Motor neuron (in vitro differentiated cells): ENCODE results near the gene SYT3. TPM values are rescaled to one million over a fixed set of nuclear protein-coding genes. Genes with fewer than 3 reads are reported as not detected.
"Not testable (repeated sequence)": the region's sequence is repeated elsewhere in the genome, so short reads cannot be mapped to it uniquely, and the experiment has no call there.

Source experiments
- ATAC-seq, 8 experiments: fragments of 200-7000 bp; cut with Tn5 transposase; replicated peaks in 6 of 8; 2 replicates each; pipeline ENCODE4 v1.8.0; 2021; ENCODE audit warnings: mild to moderate bottlenecking in 8 of 8, moderate library complexity in 8 of 8
- H3K27ac ChIP-seq, 2 donors: fragments of 250-450 bp; sonication (Bioruptor Pico); 2 replicates each; pipeline ENCODE4 v1.9.0; 2021; ENCODE audit warnings: antibody characterized with exemption in 2 of 2, mild to moderate bottlenecking in 2 of 2, moderate library complexity in 1 of 2
- H3K4me1 ChIP-seq, 2 donors: fragments of 250-450 bp; sonication (Bioruptor Pico); replicated peaks in 1 of 2; 2 replicates each; pipeline ENCODE4 v1.6.1; 2021; ENCODE audit warnings: antibody characterized with exemption in 2 of 2, mild to moderate bottlenecking in 2 of 2, moderate library complexity in 1 of 2
- H3K4me3 ChIP-seq, 5 donors: fragments of 250-450 bp; sonication (Bioruptor Pico); 2 replicates each; pipeline ENCODE4 v1.9.0; 2021; ENCODE audit warnings: antibody characterized with exemption in 5 of 5, mild to moderate bottlenecking in 5 of 5, moderate library complexity in 4 of 5
- WGBS, 10 experiments: fragments of 450-650 bp; shearing (Covaris generic); methylation state at CpG; one replicate each; pipeline ENCODE4 v1.0.0; 2022; 5-methylcytosine and 5-hydroxymethylcytosine counted together
- in situ Hi-C, 9 experiments: fragments of 400-800 bp; cut with MboI; loops; one replicate each; pipeline ENCODE4 v1.15.0; 2021; ENCODE audit warnings: low sequenced_read_pairs in 9 of 9, low pct_unique_long_range_greater_than_20kb in 2 of 9; ENCODE audit not compliant: unreplicated experiment in 9 of 9
- total RNA-seq, 8 experiments: library from RNA; unstranded; fragments of 300-600 nt; gene quantifications; 2 replicates each; pipeline versions ENCODE4 v1.2.3 to v1.2.4, GENCODE V29; 2022

The SYT3 gene
- total RNA-seq, 8 experiments from 2014 or later: 0.31 to 12.5 (median 3.4) TPM

DNA sequence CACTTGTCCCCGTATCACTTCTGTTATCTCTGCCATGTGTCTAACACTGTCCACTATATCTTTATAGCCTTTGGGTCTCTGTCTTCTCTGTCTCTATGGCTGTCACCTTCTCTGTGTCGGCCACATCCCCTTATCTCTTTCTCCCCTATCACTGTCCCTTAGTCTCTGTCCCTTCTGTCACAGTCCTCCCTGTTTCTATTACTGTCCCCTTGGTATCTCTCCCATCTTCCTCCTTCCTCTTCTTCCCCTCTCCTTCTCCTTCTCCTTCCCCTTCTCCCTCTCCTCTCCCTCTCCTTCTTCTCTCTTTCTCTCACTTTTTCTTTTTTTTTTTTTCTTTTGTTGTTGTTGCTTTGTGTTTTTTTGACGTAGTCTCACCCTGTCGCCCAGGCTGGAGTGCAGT lies 36.7 kb downstream of the SYT3 start:
- H3K4me3 ChIP-seq: no peak overlapping the region
- H3K4me1 ChIP-seq: no peaks in the 10 kb centered on the region
- in situ Hi-C loops: no loop called here
- ATAC-seq: no peak
- H3K27ac ChIP-seq: no peak overlapping the region
- WGBS, 10 experiments: 17 to 100% (median 70%) methylated on average over 1 to 4 of the region's 4 CpGs

DNA sequence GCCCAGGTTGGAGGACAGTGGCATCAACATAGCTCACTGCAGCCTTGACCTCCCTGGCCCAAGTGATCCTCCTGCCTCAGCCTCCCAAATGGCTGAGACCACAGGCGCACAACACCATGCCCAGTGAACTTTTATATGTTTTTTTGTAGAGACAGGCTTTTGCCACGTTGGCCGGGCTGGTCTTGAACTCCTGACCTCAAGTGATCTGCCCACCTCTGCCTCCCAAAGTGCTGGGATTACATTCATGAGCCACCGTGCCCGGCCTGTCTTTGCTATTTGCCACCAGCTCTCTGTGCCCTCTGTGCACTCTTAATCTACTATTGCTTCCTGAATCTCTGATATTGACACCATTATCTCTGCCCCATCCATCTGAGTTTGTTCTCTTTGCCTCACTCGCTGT lies 37.2 kb downstream of the SYT3 start:
- ATAC-seq: no peak
- Histone ChIP-seq H3K27ac (no peak overlapping the region), H3K4me1 (no peaks in the 10 kb centered on the region), H3K4me3 (no peak overlapping the region)
- 0 to 100% (median 71%) methylated on average over 1 to 6 of the region's 6 CpGs; no CpG with 5 or more reads in 2 of the 10 experiments for WGBS, 10 experiments
- in situ Hi-C loops: no loop called here

DNA sequence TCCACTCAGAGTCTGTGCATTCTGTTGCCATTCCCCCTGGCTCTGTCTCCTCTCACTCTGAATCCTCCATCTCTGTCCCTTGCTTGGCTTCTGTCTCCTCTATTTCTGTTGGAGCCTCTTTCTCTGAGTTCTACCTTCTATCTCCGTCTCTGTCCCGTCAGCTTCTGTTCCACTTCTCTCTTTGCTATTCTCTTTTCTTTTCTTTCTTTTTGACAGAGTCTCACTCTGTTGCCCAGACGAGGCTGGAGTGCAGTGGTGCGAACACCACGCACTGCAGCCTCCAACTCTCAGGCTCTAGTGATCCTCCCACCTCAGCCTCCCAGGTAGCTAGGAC lies 37.6 kb downstream of the SYT3 start:
- Histone ChIP-seq H3K4me1 (no peaks in the 10 kb centered on the region), H3K27ac (no peak overlapping the region), H3K4me3 (no peak overlapping the region)
- WGBS, 10 experiments: 37 to 100% (median 80%) methylated on average over 2 to 5 of the region's 5 CpGs; no CpG with 5 or more reads in 2 of the 10 experiments
- in situ Hi-C loops: no loop called here
- no peak for ATAC-seq

DNA sequence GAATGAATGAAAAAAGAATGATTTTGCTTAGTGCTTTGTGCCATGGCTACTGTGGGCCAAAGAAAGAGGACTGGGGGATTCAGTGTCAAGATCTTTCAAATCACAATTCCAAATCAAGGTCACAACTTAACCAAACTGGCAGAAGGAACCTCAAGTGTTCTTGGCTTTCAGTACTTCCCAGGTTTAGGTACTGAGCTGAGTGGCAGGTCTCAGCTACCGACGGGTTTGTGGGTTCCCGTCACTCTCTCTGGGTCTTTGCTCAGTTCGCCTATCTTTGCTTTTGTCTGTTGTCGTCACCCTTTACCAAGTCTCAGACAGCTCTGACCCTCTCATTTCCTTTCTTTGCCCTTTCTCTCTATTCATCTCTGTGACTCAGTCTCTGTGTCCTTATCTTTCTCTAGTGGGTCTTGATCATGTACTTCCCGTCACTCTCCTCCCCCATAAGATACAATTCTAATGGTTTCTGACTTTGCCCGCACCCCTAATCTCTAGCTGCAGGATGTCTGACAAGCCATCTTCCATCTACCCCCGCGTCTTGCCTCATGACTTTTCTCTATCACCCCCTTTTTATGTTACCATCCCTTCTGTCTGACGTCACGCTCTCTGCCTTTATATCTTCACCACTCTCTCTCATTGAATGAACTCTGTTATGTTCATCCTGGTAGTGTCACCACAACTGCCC lies 38.1 kb downstream of the SYT3 start:
- WGBS, 10 experiments: 15 to 83% (median 61%) methylated on average over 5 to 11 of the region's 11 CpGs
- H3K27ac ChIP-seq: no peak overlapping the region
- no peaks in the 10 kb centered on the region for H3K4me1 ChIP-seq
- ATAC-seq: no peak
- H3K4me3 ChIP-seq: no peak overlapping the region
- in situ Hi-C loops: no loop called here

DNA sequence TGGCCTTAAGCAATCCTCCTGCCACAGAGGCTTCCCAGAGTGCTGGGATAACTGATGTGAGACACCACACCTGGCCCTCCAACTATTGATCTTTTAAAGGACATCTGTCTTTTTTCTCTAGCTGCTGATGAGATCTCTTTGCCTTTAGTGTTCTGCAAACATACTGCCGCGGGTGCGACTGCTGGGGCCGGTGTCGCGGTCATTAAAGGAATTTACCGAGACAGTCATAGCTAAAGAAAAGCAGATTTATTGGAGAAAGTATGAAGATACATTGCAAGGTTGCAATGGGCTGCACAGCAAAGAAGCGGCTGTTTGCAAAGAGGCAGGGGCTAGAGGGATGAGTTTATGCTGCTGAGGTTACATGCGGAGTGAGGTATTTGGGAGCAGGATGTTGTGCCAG lies 40.3 kb downstream of the SYT3 start:
- ATAC-seq: no peak
- WGBS, 10 experiments: 61 to 97% (median 77%) methylated on average over 3 to 9 of the region's 9 CpGs; no CpG with 5 or more reads in 2 of the 10 experiments
- in situ Hi-C loops: no loop called here
- no peak overlapping the region for H3K4me3 ChIP-seq
- H3K27ac ChIP-seq: no peak overlapping the region
- no peaks in the 10 kb centered on the region for H3K4me1 ChIP-seq

DNA sequence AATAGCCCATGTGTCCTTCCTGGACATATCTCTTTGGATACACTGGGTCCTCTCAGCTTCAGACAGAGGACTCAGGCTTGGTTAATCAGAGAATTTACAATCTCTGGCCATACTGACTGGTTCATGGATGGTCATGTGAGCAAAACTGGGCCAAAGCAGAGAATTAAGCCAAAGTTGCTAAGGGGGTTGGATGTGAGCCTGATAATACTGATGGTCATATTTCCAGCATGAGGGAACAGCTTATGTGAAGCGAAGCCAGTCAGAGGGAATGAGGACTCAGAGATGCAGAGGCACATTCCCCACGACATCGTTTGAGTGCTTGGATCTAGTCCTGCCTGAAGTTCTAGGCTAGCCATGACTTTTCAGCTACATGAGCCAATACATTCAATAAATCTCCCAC lies 49.5 kb downstream of the SYT3 start:
- Histone ChIP-seq H3K4me1 (no peaks in the 10 kb centered on the region), H3K4me3 (no peak overlapping the region), H3K27ac (no peak overlapping the region)
- in situ Hi-C loops: no loop called here
- WGBS, 10 experiments: 13 to 92% (median 46%) methylated on average over 1 to 3 of the region's 3 CpGs; no CpG with 5 or more reads in 4 of the 10 experiments
- ATAC-seq: no peak

DNA sequence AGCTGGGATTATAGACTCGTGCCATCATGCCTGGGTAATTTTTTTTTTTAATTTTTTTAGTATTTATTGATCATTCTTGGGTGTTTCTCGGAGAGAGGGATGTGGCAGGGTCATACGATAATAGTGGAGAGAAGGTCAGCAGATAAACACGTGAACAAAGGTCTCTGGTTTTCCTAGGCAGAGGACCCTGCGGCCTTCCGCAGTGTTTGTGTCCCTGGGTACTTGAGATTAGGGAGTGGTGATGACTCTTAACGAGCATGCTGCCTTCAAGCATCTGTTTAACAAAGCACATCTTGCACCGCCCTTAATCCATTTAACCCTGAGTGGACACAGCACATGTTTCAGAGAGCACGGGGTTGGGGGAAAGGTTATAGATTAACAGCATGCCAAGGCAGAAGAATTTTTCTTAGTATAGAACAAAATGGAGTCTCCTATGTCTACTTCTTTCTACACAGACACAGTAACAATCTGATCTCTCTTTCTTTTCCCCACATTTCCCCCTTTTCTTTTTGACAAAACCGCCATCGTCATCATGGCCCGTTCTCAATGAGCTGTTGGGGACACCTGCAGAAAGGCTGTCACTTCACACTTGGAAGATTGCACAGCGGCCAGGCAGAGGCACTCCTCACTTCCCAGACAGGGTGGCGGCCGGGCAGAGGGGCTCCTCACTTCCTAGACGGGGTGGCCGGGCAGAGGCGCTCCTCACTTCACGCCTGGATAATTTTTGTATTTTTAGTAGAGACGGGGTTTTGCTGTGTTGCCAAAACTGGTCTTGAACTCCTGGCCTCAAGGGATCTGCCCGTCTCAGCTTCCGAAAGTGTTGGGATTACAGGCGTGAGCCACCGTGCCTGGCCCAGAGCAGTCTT lies 57.7 kb downstream of the SYT3 start:
- H3K27ac ChIP-seq, H3K4me1 ChIP-seq, ATAC-seq, H3K4me3 ChIP-seq, in situ Hi-C loops: not testable (repeated sequence)
- WGBS, 10 experiments: 0 to 100% (median 60%) methylated on average over 1 to 3 of the region's 24 CpGs; no CpG with 5 or more reads in 1 of the 10 experiments

DNA sequence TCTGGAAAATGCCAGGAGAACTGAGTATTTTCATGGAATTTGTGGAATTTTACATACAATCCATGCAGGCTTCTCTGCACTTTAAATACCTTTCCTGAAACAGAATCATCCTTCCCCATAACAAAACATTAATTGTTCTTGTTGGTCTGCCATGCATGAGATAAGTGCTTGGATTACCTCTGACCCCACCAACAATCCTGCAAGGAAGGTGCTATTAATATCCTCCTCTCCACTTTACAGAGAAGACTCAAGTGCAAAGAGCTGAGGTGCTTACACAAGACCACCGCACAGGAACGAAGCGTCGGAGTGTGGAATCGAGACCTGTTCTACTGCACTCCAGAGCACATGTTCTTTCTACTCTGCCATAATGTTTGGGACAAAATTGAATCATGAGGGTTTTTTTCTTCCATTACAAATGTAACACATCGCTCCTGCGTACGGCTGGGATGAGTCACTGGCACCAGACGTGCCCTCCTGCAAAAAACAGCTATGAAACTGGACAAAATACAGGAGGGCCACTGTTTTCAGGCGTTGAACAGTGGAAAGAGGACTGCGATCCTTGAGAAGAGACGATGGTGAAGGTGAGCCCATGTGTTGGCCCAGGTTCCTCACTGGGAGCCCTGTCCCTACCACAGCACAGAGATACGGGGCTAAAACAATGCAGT lies 58.6 kb downstream of the SYT3 start:
- ATAC-seq: peak in 3 of 8 experiments; percentile 27 to 55 (median 47)
- 19 to 89% (median 66%) methylated on average over 1 to 10 of the region's 13 CpGs; no CpG with 5 or more reads in 1 of the 10 experiments for WGBS, 10 experiments
- Histone ChIP-seq H3K27ac (no peak overlapping the region), H3K4me1 (no peaks in the 10 kb centered on the region), H3K4me3 (no peak overlapping the region)
- in situ Hi-C loops: no loop called here

DNA sequence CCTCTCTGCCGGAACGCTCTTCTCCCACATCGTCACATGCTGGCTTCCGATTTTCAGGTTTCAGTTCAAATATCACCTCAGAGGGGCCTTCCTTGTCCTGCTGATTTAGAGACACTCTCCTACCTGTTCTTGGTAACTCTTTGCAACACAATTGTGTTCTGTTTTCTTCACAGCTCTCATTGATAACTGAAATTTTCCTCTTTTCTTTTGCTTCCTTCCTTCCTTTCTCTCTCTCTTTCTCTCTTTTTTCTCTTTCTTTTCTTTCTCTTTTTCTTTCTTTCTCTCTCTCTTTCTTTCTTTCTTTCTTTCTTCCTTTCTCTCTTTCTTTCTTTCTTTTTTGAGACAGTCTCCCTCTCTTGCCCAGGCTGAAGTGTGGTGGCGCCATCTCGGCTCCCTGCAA lies 59.4 kb downstream of the SYT3 start:
- no peaks in the 10 kb centered on the region for H3K4me1 ChIP-seq
- in situ Hi-C loops: no loop called here
- ATAC-seq: no peak
- WGBS, 10 experiments: 60 to 100% (median 82%) methylated on average over 2 to 6 of the region's 6 CpGs; no CpG with 5 or more reads in 1 of the 10 experiments
- H3K27ac ChIP-seq: no peak overlapping the region
- no peak overlapping the region for H3K4me3 ChIP-seq

DNA sequence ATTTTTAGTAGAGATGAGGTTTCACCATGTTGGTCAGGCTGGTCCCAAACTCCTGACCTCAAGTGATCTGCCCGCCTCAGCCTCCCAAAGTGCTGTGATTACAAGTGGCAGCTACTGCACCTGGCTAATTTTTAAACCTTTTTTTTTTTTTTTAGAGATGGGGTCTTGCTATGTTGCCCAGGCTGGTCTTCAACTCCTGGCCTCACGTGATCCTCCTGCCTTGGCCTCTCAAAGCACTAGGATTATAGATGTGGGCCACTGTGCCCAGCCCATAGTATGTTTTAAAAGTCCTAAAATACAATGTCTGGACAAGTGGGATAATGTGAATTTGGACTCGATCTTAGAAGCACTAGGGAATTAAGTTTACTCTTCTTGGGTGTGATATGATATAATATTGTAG lies 62.9 kb downstream of the SYT3 start:
- H3K4me1 ChIP-seq, H3K27ac ChIP-seq, in situ Hi-C loops, ATAC-seq, H3K4me3 ChIP-seq: not testable (repeated sequence)
- WGBS, 10 experiments: 0 to 100% (median 15%) methylated on average over 1 to 3 of the region's 3 CpGs; no CpG with 5 or more reads in 4 of the 10 experiments

DNA sequence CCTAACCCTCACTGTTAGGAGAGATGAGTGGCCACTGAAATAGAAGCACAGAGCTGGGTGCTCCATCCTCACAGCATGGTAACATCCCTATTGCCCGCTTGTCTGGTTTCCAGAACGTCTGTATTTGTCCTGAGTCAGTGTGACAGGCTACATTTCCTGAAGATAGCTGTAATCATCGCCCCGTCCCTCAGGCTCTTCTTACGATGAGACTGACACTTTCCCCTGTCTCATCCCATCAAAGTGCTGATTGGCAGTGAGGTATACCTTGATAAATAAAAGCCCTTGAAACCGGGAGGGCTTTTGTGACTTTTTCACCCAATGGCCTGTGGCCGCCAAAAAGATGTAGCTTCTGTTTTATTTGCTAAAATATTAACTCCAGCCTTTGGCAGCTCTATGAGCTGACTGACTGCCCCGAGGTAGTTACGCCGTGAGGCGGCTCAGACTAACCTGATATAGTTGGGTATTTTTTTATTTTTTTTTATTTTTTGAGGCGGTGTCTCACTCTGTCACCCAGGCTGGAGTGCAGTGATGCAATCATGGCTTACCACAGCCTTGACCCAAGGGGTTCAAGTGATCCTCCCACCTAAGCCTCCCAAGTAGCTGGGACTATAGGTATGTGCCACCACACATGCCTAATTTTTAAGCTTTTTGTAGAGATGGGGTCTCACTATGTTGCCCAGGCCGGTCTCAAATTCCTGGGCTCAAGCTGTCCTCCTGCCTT lies 65.8 kb downstream of the SYT3 start:
- WGBS, 10 experiments: 20 to 94% (median 66%) methylated on average over 2 to 12 of the region's 13 CpGs; no CpG with 5 or more reads in 1 of the 10 experiments
- in situ Hi-C loops: no loop called here
- no peak for ATAC-seq
- no peak overlapping the region for H3K4me3 ChIP-seq
- H3K27ac ChIP-seq: no peak overlapping the region
- no peaks in the 10 kb centered on the region for H3K4me1 ChIP-seq
